WERI-Rb-1 (cell line): ENCODE measurements around the gene CCDC197.

Experiments
- DNase-seq: peaks from one replicate; pipeline ENCODE4 v3.0.0-alpha.2; 2020
- H3K27ac ChIP-seq: fragments of 250-450 bp; sonication (Bioruptor Pico); 2 replicates; pipeline ENCODE4 v1.5.1; 2020; ENCODE audit warnings: mild to moderate bottlenecking, moderate library complexity
- H3K27me3 ChIP-seq: fragments of 250-450 bp; sonication (Bioruptor Pico); 2 replicates; pipeline ENCODE4 v1.5.1; 2021; ENCODE audit warnings: mild to moderate bottlenecking, low read depth, moderate library complexity; ENCODE audit not compliant: insufficient read depth, severe bottlenecking
- H3K36me3 ChIP-seq: fragments of 250-450 bp; sonication (Bioruptor Pico); 2 replicates; pipeline ENCODE4 v1.5.1; 2020; ENCODE audit warnings: mild to moderate bottlenecking, moderate library complexity
- H3K4me3 ChIP-seq: 2 replicates; pipeline ENCODE4 v1.5.1; 2011; ENCODE audit warnings: low read depth, mild to moderate bottlenecking, control low read depth, low read length
- H3K9me3 ChIP-seq: fragments of 250-450 bp; sonication (Bioruptor Pico); 2 replicates; pipeline ENCODE4 v1.5.1; 2021; ENCODE audit warnings: mild to moderate bottlenecking, moderate library complexity; ENCODE audit not compliant: severe bottlenecking
- TF ChIP-seq, protein P1 (sequence below): IDR thresholded peaks from 2 replicates; pipeline ENCODE4 v1.5.1; 2011; ENCODE audit warnings: low read depth, mild to moderate bottlenecking, control low read depth, inconsistent platforms, low read length

The CCDC197 gene

DNA sequence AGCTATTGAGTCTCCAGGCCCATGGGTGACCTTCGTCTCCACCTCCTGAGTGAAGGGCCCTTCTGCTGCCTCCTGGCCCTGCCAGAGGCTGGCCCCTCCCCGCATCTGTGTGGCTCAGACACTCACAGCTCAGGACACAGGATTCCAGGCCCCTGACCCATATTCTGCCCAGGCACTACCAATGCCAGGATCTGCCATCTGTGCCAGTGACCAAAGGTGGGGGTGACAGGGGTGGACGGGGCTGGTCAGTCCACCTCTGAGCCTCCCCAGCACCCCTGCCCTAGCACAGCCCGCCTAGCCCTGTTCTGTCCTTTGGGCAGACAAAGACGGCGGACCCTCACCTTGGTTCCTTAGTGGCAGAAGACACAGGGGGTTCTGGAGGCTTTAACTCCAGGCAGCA is 23.5 kb upstream of the CCDC197 start:
- H3K27ac ChIP-seq = no peak overlapping the region
- no peaks in the 10 kb centered on the region for H3K36me3 ChIP-seq
- TF ChIP-seq, protein P1, sequence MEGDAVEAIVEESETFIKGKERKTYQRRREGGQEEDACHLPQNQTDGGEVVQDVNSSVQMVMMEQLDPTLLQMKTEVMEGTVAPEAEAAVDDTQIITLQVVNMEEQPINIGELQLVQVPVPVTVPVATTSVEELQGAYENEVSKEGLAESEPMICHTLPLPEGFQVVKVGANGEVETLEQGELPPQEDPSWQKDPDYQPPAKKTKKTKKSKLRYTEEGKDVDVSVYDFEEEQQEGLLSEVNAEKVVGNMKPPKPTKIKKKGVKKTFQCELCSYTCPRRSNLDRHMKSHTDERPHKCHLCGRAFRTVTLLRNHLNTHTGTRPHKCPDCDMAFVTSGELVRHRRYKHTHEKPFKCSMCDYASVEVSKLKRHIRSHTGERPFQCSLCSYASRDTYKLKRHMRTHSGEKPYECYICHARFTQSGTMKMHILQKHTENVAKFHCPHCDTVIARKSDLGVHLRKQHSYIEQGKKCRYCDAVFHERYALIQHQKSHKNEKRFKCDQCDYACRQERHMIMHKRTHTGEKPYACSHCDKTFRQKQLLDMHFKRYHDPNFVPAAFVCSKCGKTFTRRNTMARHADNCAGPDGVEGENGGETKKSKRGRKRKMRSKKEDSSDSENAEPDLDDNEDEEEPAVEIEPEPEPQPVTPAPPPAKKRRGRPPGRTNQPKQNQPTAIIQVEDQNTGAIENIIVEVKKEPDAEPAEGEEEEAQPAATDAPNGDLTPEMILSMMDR = no peak
- H3K9me3 ChIP-seq = no peaks in the 10 kb centered on the region
- H3K4me3 ChIP-seq = no peak overlapping the region
- H3K27me3 ChIP-seq = peaks cover 63% of the 10 kb centered on the region
- DNase-seq = no peak

DNA sequence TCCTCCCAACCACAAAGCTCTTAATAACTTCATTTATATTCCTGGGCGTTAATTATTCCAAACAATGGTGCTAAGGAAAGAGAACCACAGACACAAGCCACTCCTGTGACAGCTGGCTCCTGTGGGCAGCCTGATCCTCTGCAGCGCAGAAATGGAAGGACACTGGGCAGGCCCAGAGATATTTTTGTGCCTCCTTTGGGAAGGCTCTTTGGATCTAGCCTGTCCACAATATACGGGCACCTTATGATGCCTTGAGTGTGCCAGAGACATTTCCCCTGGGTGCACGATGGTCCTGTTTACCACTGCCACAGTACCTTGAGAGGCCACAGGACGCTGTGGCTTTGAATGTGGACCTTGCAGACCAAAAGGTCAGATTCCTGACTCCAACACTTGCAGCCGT is 22.8 kb upstream of the CCDC197 start:
- Histone ChIP-seq H3K9me3 (no peaks in the 10 kb centered on the region), H3K36me3 (no peaks in the 10 kb centered on the region), H3K27ac (no peak overlapping the region), H3K4me3 (no peak overlapping the region), H3K27me3 (peaks cover 61% of the 10 kb centered on the region)
- TF ChIP-seq, protein P1 = no peak
- no peak for DNase-seq

- Histone ChIP-seq H3K9me3 (no peaks in the 10 kb centered on the region), H3K36me3 (no peaks in the 10 kb centered on the region), H3K27ac (no peak overlapping the region), H3K27me3 (peaks cover 57% of the 10 kb centered on the region), H3K4me3 (no peak overlapping the region)
- no peak for DNase-seq
- TF ChIP-seq, protein P1 = no peak
Measured at GRCh38 chr14:93974833-93975232, 22.3 kb upstream of the CCDC197 start.

DNA sequence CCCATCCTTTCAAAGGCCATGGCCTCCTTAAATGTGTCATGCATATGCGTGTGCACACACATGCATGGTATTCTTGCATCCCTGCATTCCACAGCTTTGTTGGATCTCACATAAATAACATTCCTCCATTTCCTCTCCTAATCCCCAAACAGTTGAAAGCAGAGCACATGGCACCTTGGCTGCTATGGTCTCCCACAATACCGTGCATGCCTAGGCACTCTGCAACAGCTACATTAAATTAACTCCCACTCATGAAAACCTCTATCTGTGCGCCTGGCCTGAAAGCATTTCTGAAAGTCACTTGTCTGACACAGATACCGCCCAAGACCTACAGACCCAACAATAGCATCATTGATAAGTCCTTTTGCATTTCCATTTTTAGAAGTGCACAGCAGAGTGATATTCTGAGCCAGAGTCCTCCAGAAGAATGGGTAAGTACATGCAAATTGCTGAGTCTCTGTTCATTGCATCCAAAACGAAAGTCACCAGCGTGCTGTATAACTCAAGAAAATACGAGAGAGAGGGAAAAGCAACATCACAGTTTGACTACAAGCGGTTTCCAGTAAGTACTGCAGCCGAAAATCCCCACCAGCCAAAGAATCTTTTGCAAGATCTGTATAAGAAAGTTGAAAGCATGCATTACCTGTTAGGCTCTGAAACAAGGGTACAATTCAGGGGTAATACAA is 21.2 kb upstream of the CCDC197 start:
- Histone ChIP-seq H3K9me3 (no peaks in the 10 kb centered on the region), H3K27me3 (peaks cover 46% of the 10 kb centered on the region), H3K4me3 (no peak overlapping the region), H3K27ac (no peak overlapping the region), H3K36me3 (no peaks in the 10 kb centered on the region)
- TF ChIP-seq, protein P1 = no peak
- no peak for DNase-seq

DNA sequence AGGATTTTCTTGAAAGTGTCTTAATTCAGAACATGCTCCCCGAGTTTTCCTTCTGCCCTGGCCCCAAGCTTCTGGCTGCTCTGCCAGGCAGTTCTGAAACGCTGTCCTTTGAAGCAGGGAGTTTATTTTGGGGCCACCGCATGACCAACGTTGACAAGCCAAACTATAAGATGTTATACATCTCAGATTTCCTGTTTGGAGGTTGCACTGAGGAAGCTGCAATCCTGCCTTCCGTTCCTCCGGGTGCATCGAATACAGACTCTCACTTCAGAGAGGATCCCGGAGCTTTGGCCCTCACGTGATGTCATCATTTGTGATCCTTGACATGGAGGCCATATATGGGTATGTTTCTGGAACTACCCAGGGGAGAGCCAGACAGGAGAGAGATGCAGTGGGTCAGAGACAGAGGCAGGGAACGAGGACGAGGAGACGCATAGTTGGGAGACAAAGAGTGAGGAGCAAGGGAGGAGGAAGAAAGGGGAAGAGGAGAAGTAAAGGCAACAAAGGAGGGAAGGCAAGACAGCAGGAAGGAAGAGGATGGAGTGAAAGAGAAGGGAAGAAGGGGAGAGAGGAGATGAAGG is 20.5 kb upstream of the CCDC197 start, which contains the start of gene ASB2:
ASB2 (minus strand) TSS at position 94 of the 581 bp plus-strand sequence. CDS start 12,031 bp downstream, outside the sequence.
- TF ChIP-seq, protein P1 = no peak
- Histone ChIP-seq H3K27ac (no peak within 1 kb of the TSS), H3K4me3 (no peak within 1 kb of the TSS), H3K36me3 (no peaks in the 10 kb centered on the region), H3K27me3 (peaks cover 40% of the 10 kb centered on the region), H3K9me3 (no peaks in the 10 kb centered on the region)
- DNase-seq = no peak
